ENCODE measurements around the gene UBE3C.
"Not testable (repeated sequence)": the region's sequence is repeated elsewhere in the genome, so short reads cannot be mapped to it uniquely, and the experiment has no call there.

The UBE3C gene

DNA sequence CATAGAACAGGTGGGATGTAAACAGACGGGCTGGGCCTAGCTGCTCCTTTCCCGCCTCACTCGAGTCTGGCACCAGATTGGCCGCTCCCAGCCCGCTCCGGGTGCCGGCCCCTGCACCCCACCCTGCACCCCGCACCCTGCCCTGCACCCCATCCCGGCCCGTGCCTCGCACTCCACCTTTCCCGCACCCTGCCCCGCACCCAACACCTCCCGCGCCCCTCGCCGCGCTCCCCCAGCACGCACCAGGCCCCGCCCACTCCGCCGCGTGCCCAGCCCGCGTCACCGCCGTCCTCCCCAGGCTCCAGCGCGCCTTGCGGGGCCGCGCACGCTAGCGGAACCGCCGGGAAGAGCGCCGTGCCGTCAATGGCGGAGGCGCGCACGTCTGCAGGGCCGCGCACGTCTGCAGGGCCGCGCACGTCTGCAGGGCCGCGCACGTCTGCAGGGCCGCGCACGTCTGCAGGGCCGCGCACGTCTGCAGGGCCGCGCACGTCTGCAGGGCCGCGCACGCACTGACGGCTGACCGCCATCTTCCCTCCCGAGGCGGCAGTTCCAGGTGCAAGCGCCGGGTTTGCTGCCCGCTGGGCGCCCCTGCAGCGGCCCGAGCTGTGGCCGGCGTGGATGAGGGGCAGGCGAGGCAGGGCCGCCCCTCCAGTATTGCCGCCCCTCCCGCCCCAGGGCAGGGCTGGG lies at the start of gene UBE3C:
Gene UBE3C (plus strand): TSS at position 503 of the 687 bp plus-strand sequence. CDS start 347 bp downstream, outside the sequence.
- DNase-seq (ENCODE audit: low read depth): peak; percentile 91

GRCh38 chr7:157089100-157089610 lies 49.6 kb upstream of the UBE3C start:
- no peak for DNase-seq (ENCODE audit: low read depth)

- no peak for DNase-seq (ENCODE audit: low read depth)
Observed at GRCh38 chr7:157090485-157091165, 48.1 kb upstream of the UBE3C start.

- no peak for DNase-seq (ENCODE audit: low read depth)
Observed at GRCh38 chr7:157096286-157097055, 42.3 kb upstream of the UBE3C start.

GRCh38 chr7:157097056-157097329 lies 41.7 kb upstream of the UBE3C start:
- DNase-seq (ENCODE audit: low read depth): no peak

- DNase-seq (ENCODE audit: low read depth): no peak
Observed at GRCh38 chr7:157097569-157097968, 41.2 kb upstream of the UBE3C start.

- not testable (repeated sequence) for DNase-seq (ENCODE audit: low read depth)
Observed at GRCh38 chr7:157100005-157100404, 38.7 kb upstream of the UBE3C start.

GRCh38 chr7:157103641-157104040 lies 35.1 kb upstream of the UBE3C start:
- not testable (repeated sequence) for DNase-seq (ENCODE audit: low read depth)

GRCh38 chr7:157111311-157111710 lies 27.4 kb upstream of the UBE3C start:
- no peak for DNase-seq (ENCODE audit: low read depth)

GRCh38 chr7:157112706-157113105 lies 26.0 kb upstream of the UBE3C start:
- DNase-seq (ENCODE audit: low read depth): no peak

DNA sequence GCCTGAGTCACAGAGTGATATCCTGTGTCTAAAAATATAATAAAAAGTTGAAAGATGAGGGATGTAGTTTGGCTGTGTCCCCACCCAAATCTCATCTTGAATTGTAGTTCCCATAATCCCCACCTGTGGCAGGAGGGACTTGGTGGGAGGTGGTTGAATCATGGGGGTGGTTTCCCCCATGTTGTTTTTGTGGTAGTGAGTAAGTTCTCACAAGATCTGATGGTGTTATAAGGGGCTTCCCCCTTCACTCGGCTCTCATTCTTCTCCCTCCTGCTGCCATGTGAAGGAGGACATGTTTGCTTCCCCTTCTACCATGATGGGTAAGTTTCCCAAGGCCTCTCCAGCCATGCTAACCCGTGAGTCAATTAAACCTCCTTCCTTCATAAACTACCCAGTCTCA lies 25.1 kb upstream of the UBE3C start:
- no peak for DNase-seq (ENCODE audit: low read depth)

- DNase-seq (ENCODE audit: low read depth): no peak
Observed at GRCh38 chr7:157116762-157117161, 22.0 kb upstream of the UBE3C start.

DNA sequence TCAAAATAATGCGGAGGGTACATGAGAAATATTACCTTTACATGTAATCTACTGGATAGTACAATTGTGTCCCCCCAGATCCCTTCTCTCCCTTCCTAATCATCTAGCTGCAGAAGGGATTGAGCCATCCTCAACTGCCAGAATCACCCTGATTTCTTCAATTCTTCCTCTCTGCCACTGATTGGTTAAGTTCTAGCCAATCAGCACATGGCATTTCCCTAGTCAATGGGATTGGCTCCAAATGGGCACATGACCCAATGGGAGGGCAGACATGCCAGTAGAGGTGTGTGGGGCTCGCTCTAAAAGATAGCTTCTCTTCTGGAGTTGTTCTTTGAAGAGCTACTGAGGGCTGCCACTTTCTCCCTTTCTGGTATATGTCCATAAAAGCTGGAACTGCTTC lies 20.9 kb upstream of the UBE3C start:
- no peak for DNase-seq (ENCODE audit: low read depth)

DNA sequence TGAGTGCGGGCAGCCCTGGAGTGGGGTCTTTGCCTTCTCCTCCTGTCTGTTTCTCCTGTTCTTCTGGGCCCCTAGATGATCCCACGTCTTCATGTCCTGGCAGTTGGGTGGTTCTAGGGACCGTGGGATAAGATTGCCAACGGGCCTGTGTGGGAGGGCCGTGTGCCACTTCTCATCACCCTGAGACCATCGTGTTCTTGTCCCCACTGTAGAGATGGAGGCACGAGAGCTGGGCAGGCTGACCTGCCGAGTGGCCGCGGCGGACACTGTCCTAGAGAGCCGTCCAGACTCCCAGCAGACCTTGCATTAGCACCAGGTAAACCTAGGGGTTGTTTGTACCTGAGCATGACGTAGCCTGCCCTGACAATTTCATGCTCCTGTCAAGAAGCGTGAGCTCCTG lies 18.5 kb upstream of the UBE3C start:
- no peak for DNase-seq (ENCODE audit: low read depth)

- no peak for DNase-seq (ENCODE audit: low read depth)
Observed at GRCh38 chr7:157121184-157121715, 17.5 kb upstream of the UBE3C start.

DNA sequence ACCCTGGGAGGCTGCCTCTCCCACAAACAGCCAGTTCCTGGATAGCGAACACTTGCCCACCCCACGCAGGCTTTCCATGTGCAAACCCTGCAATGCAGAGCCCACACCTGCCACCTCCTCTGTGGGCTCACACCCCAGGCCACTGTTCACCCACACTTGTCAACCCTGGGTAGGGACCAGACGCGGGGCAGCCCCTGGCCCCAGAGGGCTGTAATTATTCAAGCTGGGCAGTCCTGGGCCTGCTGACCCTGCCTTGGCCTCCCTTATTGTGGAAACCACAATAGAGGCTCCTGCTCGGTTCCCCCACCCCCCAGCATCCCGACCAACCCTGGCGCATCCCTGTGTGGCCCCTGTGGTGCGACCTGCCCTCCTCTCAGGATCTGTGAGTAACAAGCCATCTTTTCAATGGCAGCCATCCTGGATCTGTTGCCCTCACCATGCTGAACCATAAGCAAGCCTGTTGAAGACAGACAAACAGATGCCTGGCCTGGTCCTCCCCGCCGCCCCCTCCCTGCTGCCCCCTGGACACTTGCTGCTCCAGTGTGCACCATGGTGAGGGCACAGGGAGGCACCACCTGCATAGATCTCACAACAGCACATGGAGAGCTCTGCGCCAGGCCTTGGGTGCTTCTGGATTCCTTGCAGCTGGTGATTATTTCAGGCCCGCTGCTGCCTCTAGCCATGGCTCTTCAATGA lies 15.8 kb upstream of the UBE3C start:
- DNase-seq (ENCODE audit: low read depth): no peak

GRCh38 chr7:157124690-157125089 lies 14.0 kb upstream of the UBE3C start:
- no peak for DNase-seq (ENCODE audit: low read depth)

DNA sequence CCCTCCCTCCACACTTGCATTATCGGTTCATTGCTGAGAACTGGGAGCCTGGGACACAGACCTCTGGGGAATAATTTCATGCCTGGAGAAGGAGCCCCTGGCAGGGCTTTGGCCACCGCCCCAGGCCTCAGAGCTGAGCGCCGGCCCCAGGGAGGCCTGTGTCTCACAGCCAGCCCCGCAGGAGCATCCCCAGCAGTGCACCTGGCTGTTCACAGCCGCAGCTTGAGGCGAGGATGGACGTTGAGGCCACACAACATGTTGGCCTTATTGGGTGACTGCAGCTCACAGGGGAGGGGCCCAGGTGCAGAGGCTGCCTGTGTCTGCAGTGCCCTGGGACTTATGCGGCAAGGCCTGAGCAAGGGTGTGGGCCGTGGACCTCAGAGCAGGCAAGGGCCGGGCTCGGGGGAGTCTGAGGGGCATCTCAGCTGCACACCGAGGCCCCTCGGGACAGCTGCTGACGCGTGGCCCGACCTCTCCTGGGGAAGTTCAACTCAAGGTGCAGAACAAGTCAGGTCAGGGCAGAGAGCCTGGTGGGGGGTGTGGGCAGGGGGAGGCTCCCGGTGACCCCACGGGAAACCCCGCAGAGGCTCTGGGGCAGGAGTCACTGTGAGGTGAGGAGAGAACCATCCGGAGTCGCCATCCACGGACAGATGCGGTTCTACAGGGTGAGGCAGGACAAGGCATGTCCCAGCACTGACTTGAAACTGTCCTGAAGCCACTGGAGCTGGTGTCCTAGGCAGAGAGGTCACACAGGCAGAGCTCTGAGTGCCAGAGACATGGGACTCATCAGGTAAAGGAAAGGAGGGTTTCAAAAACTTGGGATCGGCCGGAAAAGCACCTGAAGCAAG lies 13.1 kb upstream of the UBE3C start:
- DNase-seq (ENCODE audit: low read depth): no peak

GRCh38 chr7:157126921-157127320 lies 11.8 kb upstream of the UBE3C start:
- DNase-seq (ENCODE audit: low read depth): no peak

GRCh38 chr7:157129200-157129599 lies 9.5 kb upstream of the UBE3C start:
- DNase-seq (ENCODE audit: low read depth): no peak

DNA sequence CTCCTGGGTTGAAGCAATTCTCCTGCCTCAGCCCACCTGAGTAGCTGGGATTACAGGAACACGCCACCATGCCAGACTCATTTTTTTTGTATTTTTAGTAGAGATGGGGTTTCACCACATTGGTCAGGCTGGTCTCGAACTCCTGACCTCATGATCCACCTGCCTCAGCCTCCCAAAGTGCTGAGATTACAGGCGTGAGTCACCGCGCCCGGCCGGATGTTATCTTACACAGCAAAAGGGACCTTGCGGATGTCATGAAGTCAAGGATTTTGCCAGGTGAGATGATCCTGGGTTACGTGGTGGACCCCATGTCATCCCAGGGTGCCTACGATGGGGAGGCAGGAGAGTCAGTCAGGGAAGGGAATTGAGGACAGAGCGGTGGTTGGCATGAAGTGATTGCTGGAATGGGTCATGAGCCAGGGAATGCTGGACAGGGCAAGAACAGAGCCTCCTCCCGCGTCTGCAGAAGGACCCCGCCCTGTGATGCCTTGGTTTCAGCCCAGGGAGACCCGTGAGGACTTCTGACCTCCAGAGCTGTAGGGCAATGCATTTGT lies 8.7 kb upstream of the UBE3C start:
- no peak for DNase-seq (ENCODE audit: low read depth)

All from ELR (cell line).